Hematopoietic multipotent progenitor cell treated with erythropoietin and hydrocortisone succinate and interleukin-3 and kit ligand, for 8 days (in vitro differentiated cells): ENCODE data around the gene CCDC40.

Experiments used
- DNase-seq: peaks from one replicate; pipeline ENCODE4 v3.0.0-alpha.2; 2015

The CCDC40 gene

GRCh38 chr17:80104956-80105375, 68.5 kb downstream of the CCDC40 start:
- DNase-seq: no peak

GRCh38 chr17:80105762-80106161, 69.3 kb downstream of the CCDC40 start:
- no peak for DNase-seq

- no peak for DNase-seq
These were observed 69.7 kb downstream of the CCDC40 start for GRCh38 chr17:80106176-80106575.

DNA sequence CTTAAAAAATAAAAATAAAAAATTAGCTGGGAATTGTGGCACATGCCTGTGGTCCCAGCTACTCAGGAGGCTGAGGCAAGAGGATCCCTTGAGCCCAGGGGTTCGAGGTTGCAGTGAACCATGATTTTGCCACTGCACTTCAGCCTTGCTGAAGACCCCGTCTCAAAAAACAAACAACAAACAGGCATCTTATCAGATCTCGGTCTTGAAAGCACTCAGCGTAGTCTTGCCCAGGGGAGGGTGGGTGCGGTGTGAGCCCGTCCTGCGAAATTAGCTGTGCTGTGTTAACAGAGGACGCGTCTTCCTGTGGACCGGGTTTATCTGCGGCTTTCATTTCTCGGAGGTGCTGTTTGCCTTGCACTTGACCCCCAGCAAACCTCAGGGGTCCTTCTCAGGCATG, 70.3 kb downstream of the CCDC40 start:
- DNase-seq: no peak

- no peak for DNase-seq
These were observed 71.0 kb downstream of the CCDC40 start for GRCh38 chr17:80107231-80108021.

DNA sequence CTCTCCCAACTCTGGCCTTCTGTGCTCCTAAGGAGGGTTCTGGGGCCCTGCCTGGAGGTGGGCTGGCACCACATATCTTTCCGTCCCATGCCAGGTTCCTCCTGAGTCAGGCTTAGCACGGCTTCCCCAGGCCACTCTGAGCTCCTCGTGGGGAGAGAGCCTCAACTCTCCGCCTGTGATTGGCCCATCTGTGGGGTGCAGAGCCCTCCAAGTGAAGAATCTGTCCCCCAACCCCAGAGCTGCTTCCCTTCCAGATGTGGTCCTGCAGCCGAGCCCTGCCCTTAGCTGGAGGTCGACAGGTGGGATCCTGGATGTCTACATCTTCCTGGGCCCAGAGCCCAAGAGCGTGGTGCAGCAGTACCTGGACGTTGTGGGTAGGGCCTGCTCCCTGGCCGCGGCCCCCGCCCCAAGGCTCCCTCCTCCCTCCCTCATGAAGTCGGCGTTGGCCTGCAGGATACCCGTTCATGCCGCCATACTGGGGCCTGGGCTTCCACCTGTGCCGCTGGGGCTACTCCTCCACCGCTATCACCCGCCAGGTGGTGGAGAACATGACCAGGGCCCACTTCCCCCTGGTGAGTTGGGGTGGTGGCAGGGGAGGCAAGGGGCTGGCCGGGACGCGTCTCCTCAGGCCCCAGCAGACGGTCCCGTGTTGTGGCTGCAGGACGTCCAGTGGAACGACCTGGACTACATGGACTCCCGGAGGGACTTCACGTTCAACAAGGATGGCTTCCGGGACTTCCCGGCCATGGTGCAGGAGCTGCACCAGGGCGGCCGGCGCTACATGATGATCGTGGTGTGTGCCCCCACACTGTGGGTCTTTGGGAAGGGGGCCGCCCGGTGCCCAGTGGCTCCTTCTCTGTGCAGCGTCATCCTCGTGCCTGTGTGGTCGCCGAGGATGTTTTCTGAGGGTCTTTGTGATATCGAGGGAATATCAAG, 71.9 kb downstream of the CCDC40 start:
- no peak for DNase-seq

GRCh38 chr17:80109066-80109660, 72.7 kb downstream of the CCDC40 start:
- no peak for DNase-seq

DNA sequence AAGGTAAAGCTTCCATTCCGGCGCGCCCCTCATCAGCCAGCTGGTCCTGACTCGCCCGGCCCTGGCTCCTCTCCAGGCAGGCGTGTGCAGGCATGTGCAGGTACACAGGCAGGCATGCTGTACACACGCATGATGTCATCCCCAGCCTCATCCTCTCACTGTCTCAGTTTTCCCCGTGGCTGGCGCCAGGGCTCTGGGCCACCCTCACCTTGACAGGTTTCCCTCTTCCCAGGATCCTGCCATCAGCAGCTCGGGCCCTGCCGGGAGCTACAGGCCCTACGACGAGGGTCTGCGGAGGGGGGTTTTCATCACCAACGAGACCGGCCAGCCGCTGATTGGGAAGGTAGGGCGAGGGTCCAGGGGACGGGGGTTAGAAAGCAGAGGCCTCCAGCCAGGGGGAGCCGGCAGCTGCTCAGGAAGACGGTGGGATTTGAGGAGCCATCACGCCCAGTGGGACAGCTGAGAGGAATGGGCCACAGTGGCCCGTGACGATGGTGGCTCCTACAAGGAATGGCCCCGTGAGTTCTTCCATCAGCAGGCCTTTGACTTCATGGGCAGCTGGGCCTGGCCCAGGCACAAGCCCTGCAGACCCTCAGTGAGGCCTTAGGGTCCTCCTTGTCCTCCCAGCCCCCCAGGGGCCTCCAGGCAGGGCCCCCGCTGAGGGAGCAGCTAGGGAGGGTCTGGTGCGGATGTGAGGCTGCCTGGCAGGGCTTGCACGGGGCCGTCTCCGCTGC, 73.4 kb downstream of the CCDC40 start:
- no peak for DNase-seq

DNA sequence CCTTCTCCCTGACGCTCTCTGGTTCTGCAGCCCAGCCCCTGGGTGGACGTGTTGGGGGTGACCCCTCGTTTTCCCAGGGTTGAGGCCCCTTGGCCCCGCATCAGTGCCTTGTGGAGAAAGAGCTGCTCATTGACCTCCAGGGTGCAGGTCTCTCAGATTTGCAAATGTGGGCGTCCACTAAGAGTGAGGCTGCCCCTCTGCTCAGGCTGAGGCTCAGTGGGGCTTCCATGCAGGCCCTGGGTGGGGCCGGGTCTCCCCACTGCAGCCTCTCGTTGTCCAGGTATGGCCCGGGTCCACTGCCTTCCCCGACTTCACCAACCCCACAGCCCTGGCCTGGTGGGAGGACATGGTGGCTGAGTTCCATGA, 74.0 kb downstream of the CCDC40 start:
- no peak for DNase-seq

DNA sequence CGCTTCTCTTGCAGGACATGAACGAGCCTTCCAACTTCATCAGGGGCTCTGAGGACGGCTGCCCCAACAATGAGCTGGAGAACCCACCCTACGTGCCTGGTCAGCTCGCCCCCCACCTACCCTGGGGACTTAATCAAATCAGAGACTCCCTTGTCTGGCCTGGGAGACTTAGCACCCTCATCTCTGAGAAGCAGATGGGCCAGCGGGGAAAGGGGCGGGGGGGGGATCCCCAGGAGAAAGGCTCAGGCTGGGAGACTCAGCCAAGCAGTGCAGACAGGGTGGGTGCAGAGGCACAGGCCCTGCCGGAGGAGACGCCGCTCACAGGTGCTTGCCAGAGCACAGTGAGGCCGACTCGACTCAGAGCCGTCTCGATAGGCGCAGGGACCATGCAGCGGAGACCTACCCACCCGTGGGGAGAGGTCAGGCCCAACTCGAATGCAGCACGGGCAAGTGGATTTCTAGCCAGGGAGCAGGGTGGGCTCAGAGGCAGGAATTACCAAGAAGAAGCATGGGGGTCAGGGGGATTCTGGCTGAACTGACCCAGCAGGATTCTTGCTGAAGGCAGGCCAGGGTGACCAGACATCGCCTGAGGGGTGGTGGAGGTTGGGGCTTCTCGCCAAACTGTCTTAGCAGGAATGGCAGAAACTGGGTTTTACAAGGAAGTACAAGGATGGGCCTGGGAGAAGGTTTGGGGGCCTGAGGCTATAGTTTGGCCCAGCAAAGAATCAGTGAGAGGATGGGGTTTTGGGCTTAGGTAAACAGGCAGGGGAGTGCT, 74.7 kb downstream of the CCDC40 start:
- no peak for DNase-seq

DNA sequence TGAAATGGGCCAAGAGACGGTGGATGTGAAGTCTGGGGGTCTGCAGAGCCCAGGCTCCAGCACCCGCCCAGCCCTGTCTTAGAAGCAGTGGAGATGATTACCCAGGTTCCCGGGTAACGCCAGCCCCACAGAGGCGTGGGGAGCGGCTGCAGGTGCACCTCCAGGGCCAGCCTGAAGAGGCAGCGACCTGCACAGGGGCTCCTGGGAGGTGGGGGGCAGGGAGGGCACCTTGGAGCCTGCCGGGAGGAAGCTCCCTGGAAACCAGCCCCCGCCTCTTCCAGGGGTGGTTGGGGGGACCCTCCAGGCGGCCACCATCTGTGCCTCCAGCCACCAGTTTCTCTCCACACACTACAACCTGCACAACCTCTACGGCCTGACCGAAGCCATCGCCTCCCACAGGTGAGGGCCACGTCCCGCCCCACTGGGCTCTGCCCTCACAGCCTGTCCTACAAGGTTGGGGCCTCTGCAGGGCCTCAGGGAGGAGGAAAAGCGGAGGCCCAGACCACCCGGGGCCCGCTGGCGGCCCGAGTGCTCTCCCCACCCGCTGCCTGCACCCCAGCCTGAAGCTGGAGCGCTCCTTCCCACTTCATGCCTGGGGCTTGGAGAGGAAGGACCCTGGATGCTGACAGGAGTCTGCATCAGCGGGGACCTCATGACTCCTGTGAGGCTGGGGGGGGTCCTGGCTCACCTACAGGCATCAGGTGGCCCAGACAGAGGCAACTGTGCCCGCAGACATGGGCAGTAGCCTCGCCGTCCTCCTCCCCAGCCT, 75.4 kb downstream of the CCDC40 start:
- DNase-seq: no peak

DNA sequence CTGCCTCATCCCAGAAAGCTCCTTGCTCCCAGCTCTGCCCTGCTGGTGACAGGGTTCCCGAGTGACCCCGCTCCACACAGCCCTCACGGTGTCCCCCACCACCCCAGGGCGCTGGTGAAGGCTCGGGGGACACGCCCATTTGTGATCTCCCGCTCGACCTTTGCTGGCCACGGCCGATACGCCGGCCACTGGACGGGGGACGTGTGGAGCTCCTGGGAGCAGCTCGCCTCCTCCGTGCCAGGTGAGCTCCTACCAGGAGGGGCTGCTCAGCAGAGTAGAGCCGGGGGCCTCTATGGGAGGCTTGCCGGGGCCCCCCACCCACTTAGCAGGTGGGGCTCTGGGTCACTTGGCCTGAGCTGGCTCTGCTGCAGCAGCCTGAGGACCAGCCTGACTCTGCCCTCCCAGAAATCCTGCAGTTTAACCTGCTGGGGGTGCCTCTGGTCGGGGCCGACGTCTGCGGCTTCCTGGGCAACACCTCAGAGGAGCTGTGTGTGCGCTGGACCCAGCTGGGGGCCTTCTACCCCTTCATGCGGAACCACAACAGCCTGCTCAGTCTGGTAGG, 76.1 kb downstream of the CCDC40 start:
- DNase-seq: no peak

DNA sequence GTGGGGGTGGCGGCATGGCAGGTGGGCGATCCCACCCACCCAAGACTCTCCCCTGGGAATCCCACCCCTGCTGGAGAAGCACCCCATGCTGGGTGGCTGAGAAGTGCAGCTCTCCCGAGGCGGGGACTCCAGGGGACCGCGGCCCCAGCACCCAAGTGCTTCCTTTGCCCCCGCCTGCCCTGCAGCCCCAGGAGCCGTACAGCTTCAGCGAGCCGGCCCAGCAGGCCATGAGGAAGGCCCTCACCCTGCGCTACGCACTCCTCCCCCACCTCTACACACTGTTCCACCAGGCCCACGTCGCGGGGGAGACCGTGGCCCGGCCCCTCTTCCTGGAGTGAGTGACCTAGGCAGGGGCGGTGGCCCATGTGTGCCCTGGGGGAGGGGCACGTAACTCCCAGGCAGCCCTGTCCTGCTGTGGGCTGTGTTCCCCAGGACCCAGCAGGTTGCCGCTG, 76.6 kb downstream of the CCDC40 start:
- DNase-seq: no peak

GRCh38 chr17:80114758-80115157, 78.3 kb downstream of the CCDC40 start:
- DNase-seq: no peak

DNA sequence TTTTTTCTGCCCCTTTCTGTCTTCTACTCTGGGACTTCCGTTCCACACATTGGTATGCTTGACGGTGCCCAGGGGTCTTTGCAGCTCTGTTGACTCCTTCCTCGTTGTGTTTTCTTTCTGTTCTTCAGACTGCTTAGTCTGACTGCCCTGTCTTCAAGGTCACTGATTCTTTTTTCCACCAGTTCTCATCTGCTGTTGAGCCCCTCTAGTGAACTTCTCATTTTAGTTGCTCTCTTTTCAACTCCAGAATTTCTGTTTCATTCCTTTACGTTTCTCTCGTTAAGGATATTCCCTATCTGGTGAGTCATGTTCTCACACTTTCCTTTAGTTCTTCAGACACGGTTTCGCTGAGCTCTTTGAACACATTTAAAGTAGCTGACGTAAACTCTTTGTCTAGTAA, 78.7 kb downstream of the CCDC40 start:
- DNase-seq: no peak

DNA sequence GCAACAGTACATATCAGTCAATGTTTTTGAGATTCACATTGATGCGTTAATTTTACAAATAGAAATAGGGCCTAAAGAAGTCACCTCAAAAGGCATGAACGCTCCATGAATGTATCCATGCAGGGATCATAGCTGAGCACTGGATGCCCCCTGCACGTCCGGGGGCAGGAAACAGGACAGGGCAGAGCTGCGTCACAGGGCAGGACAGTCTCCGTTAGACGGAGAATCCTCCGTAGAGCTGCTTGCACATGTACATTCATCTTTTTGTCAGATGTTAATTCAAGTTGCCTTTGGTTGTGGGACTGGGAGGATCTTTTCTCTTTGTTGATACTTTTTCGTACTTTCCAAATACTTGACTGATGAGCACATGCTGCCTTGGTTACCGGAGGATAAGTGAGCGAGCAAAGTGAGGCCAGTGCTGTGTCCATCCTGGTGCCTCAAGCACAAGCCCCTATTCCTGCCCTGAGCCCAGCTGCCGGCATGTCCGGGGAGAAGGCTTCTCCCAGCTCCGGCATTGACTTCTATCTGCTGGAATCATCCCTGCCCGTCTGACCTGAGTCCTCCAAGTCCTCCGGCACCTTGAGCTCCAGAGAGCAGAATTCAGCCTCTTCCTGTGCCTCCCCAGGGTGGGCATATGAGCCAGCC, 80.0 kb downstream of the CCDC40 start:
- DNase-seq: no peak

- DNase-seq: no peak
These were observed 80.5 kb downstream of the CCDC40 start for GRCh38 chr17:80116921-80117380.

- no peak for DNase-seq
These were observed 81.3 kb downstream of the CCDC40 start for GRCh38 chr17:80117491-80118401.
